Measurements from ENCODE around the gene MAP1S. TPM values are rescaled to one million over a fixed set of nuclear protein-coding genes. Genes with fewer than 3 reads are reported as not detected.
A peak's percentile ranks its signal among the peaks of the same experiment; 100 is the strongest.

Gene MAP1S
- total and polyA plus RNA-seq, 2 of the 8 experiments (the other 6 are each of a cell fraction or from before 2014, with no cell fraction given), result 66.7 to 115 TPM

DNA sequence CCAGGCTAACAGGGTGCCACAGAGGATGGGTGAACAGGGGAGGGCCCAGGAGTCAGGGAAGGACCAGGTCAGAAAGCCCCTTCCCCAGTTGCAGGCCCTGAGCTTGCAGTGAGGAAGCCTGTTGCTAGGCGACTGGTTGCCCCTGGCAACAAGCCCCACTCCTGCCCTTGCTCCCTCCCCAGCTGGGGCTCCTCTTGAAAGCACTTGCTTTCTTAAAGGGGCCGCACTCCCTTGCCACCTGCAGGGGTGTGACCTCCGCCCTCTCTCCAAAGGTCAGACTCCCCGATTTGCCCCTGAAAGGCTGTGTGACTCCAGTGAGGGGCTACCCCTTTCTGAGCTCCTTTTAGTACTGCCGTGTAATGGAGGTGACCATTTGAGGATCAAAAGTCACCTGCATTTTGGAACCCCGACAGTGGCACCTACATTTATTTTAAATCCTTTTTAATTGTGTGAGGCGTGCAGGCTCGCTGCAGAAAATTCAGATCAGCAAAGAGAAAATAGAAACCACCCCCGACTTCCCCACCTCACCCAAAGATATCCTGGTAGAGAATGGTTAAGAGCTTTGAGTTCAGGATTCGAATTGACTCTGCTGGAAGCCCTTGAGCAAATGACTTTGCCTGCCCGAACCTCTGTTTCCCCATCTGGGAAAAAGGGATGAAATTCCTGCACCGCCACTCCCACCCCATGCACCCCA is 36.8 kb downstream of the MAP1S start:
- Histone ChIP-seq H3K9me3 (ENCODE audit: insufficient read depth in 2 of 2, low read depth in 1 of 2, low read length in 1 of 2) (no peaks in the 10 kb centered on the region), H3K14ac (ENCODE audit: insufficient read length) (no peak overlapping the region), H2AFZ (ENCODE audit: low read length) (no peak overlapping the region), H3K27ac (ENCODE audit: low read depth, low read length) (no peak overlapping the region; the same call in 1 of the 2 replicates), H3K4me2 (ENCODE audit: insufficient read depth in 1 of 2, low read depth in 2 of 2, low read length in 2 of 2) (no peak overlapping the region), H4K5ac (ENCODE audit: insufficient read length, low read depth, low read length) (no peak overlapping the region), H3K4me3 (ENCODE audit: extremely low read depth in 1 of 4, insufficient read depth in 2 of 4, low read depth in 3 of 4, low read length in 4 of 4) (no peak overlapping the region), H2AK5ac (ENCODE audit: low read depth, low read length) (no peak overlapping the region), H3K4me1 (replicated peaks in 1 of 4; ENCODE audit: control insufficient read depth in 3 of 4, insufficient read depth in 4 of 4, low read length in 3 of 4) (peaks cover 0 to 9% (median 0%) of the 10 kb centered on the region in 4 experiments; a peak in 1 of 7 replicates), H2BK5ac (ENCODE audit: low read depth, low read length) (no peak overlapping the region), H3K18ac (ENCODE audit: extremely low read depth, low read length) (no peak overlapping the region), H3K23ac (ENCODE audit: insufficient read length) (no peak overlapping the region), H2BK12ac (ENCODE audit: low read depth, low read length) (no peak overlapping the region), H4K20me1 (replicated peaks in 1 of 2; ENCODE audit: control insufficient read depth in 1 of 2, insufficient read depth in 2 of 2, low read length in 2 of 2) (no peaks in the 10 kb centered on the region), H3K36me3 (ENCODE audit: control insufficient read depth in 2 of 4, insufficient read depth in 4 of 4, low read length in 3 of 4) (no peaks in the 10 kb centered on the region), H4K91ac (replicated peaks; ENCODE audit: insufficient read length, low read length) (no peak overlapping the region), H4K8ac (ENCODE audit: extremely low read depth, insufficient read depth, low read length) (no peak overlapping the region; the same call in 1 of the 2 replicates), H3K27me3 (replicated peaks in 1 of 4; ENCODE audit: control insufficient read depth in 3 of 4, extremely low read depth in 1 of 4, insufficient read depth in 3 of 4, low read length in 3 of 4) (no peaks in the 10 kb centered on the region), H3K56ac (replicated peaks; ENCODE audit: insufficient read length, low read depth, low read length) (no peak overlapping the region), H3K4ac (replicated peaks; ENCODE audit: insufficient read length, low read depth, low read length) (no peak overlapping the region), H3K79me1 (ENCODE audit: low read depth, low read length) (no peaks in the 10 kb centered on the region; the same call in 1 of the 2 replicates), H2BK120ac (replicated peaks; ENCODE audit: low read depth, low read length) (no peak overlapping the region), H3K9ac (replicated peaks in 1 of 4; ENCODE audit: extremely low read depth in 1 of 4, low read depth in 3 of 4, low read length in 3 of 4) (peak overlapping the region in 1 of 4 experiments; percentile 26; a peak in 2 of 7 replicates), H3K23me2 (ENCODE audit: low read depth, low read length) (no peaks in the 10 kb centered on the region; the same call in 1 of the 2 replicates), H3K79me2 (ENCODE audit: control insufficient read depth in 1 of 2, insufficient read depth in 2 of 2, low read length in 2 of 2) (no peaks in the 10 kb centered on the region), H2BK20ac (ENCODE audit: low read length) (no peak overlapping the region), H2BK15ac (ENCODE audit: low read length) (no peak overlapping the region)
- DNase-seq (ENCODE audit: low read depth in 1 of 2, low spot score in 2 of 2) (peak in 1 of 2 experiments; percentile 89), FAIRE-seq (no peak)
- WGBS, 2 experiments (ENCODE audit: extremely low coverage in 1 of 2, insufficient coverage in 1 of 2, insufficient read length in 1 of 2, insufficient replicate concordance in 2 of 2, low coverage in 1 of 2, low lambda C conversion rate in 2 of 2, missing lambda C conversion rate in 1 of 2), result 75% methylated on average over 12 of the region's 12 CpGs; no CpG with 5 or more reads in 1 of the 2 experiments
- CTCF ChIA-PET (ENCODE audit: partially characterized antibody), result interaction anchor here (0.6 to 3.5 kb wide), 10 partner anchors 10 to 375 kb away, joined by 3 to 23 read pairs (median 4); no protein-coding TSS in a partner anchor
- POLR2A ChIA-PET (ENCODE audit: partially characterized antibody), result interaction anchor here (0.6 to 4.2 kb wide), 3 partner anchors 16 to 351 kb away, joined by 3 to 21 read pairs (median 5); partner anchors contain the start of gene BST2
- TF ChIP-seq EGR1 (IDR thresholded peaks at IDR 0.05; ENCODE audit: borderline replicate concordance, low read depth, low read length), result peak; percentile 55; the same call in 1 of the 2 replicates
- TF ChIP-seq RFX5 (IDR thresholded peaks at IDR 0.05; ENCODE audit: borderline replicate concordance, low read depth, low read length), result peak; percentile 91
